AML-193 (cell line): ENCODE data around the gene ADCY3.

Source experiments
- DNase-seq, 2 experiments: peaks; one replicate each; lab custom pipeline; 2025; lab: John Stamatoyannopoulos, UW

Gene ADCY3

DNA sequence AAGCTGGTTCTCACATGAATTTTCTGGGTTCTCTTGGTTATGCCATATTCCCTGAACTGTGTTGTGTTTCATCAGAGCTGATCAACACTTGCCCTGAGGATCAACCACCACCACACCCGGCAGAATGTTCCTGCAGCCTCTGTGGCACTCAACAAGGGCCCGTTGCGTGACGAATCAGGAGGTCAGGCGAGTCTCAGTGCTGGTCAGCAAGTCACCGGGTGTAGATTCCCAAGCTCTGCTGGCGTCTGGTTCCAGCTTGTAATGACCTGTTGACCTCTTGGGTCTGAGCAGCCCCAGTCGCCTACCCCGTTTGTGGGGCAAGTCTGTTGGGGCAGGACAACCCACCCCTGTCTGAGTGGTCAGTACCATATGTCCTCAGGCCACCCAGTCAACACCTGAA, 46.0 kb downstream of the ADCY3 start:
- no peak for DNase-seq

DNA sequence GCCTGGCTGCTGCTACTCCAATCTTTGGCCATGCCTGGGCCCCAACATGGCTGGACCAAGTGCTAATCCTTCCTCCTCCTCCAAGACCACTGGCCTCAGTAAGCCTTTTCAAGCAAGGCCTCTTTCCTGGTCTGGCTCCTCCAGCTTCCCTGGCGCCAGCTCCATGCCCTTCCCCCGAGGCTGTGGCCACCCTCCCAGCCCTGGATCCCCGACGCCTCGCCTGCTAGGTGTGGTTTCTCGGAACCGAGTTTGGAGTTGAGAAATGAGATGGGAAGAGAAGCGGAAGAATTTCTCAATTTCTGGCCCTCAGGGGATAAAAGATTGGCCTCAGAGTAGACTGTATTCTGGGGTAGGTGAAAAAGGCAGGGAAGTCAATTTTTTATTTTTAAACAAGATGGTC, 46.4 kb downstream of the ADCY3 start:
- DNase-seq, result no peak

DNA sequence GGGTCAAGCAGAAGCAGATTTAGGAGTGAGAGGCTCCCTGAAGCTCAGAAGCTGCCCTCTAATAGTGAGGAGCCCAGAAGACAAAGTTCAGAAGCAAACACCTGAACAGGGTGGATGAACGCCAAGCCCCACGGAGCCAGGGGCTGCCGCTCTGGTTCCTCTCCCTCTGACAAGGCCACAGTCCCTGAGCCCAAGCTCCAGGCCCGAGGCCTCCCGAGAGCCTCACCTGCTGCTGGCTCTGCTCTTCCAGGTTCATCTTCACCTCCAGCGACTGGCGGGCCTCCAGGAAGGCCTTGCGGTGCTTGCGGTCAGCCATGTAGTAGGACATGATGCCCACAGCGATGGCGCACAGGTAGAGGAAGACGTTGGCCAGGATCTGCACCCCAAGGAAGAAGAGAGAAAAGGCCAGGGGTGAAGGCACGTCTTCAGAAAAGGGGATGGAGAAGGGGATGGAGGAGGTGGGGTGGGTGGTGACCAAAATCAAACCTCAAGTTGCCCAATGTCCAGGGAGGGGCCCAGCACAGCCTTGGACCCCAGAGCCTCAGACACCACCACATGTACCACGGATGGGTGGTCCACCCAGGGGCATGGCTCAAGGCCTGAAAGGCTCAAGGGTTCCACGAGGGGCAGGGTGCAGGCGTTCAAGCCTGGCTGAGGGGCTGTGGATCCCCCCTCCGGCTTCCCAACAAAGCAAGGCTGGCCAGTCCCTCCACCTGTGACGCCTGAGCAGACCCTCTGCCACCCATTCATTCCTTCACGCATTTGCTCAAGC, 47.5 kb downstream of the ADCY3 start:
- DNase-seq, result no peak

DNA sequence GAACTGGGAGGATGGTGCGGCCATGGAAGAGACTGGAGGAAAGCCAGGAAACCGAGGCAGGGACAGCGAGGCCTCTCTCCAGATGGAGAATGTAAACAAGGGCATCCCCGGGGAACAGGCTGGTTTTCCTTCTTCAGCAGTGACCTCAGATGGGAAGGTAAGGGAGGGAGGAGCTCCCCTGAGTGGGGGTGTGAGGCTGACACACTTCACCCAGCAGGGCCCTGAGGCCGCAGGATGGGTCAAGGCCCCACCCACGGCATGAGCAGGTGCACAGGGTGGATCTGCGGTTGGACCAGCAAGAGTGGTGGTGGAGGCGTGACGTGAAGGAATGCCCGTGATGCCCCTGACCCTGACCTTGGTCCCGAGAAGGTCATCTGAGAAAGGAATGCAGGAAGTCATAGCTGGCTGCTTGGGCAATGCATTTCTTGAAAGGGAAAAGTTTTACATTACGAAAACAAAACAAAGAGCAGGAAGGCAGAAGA, 48.1 kb downstream of the ADCY3 start:
- no peak for DNase-seq

DNA sequence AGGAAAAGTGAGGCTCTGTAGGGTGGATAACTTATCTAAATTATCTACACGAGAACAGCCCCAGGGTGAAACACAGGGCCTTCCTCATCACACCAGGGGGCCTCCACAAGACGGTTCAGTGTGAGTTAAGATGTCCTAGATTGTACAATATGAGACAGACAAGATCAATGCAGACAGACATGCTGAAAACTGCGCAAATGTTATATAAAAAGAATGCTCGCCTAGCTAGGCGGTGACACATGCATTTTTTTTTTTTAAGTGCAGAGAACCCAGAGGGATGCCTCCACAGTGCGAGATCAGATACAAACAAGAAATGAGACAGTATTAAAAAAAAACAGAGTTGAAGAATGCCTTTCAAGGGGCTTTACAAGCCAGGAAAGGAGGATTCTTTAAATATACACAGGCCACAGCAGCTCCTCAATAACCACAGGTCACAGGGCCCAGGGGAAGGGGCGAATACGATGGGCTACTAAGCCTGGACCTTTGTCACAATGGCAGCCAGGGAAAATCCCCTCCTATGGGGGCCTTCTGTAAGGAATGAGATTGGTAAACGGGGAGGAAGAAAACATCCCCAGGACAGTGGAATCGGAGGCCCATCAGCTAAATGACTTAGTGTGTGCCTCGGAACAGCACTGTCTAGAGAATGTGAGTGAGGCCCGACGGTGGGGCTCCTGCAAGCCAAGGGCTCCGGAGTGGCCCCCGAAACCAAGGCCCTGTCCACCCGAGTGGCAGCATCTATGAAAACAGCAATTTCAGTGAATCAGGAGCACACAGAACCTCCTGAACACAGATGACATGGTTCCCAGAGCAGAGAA, 48.9 kb downstream of the ADCY3 start:
- no peak for DNase-seq

DNA sequence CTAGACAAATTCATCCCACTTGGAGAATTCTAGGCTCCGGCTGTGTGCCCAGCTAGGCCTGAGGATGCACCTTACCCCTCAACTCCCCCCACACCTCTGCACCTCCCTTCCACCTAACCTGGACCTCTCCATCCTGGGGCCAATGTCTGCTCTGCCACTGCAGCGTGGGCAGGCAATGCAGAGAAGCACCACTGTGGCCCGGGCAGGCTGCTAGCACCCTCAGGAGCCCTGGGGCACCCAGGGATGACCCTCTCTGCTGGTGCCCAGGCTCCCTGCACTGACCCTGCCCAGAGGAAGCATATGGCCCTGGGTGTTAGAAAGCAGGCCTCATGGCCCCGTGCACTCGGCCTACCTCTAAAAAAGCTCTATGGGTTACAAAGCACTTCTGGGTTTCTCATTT, 49.6 kb downstream of the ADCY3 start:
- DNase-seq, result no peak

DNA sequence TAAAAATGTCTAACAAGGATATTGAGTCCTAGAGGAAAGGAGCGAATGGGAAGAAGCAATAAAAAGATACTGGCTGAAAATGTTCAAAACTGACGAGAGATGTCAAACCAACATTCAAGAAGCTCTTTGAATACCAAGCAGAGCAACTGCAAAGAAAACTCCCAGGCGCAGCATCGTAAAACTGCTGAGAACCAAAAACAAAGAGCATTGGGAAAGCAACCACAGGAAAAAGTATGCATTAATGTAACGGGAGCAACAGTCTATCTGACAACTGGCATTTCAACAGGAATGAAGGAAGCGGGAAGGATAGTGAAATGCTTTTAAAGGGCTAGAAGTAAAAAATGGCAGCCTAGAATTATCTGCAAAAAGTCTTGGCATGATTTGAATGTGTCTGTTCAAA, 53.1 kb downstream of the ADCY3 start:
- DNase-seq, result no peak

DNA sequence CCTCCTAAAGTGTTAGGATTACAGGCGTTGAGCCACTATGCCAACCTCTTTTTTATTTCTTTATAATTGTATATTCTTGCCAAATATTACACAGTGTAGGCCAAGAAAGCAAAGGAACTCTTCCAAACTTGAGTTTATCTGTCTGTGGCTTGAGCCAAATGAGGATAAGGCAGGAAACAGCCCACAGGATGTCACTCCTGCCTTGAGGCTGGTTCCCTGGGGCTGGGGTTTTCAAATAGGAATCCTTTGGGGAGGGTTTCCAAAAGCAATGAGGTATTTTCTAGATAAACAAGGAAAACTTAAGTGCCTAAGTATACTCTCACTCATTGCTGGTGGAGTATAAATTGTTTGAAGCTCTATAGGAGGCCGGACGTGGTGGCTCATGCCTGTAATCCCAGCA, 56.4 kb downstream of the ADCY3 start:
- DNase-seq, result no peak

DNA sequence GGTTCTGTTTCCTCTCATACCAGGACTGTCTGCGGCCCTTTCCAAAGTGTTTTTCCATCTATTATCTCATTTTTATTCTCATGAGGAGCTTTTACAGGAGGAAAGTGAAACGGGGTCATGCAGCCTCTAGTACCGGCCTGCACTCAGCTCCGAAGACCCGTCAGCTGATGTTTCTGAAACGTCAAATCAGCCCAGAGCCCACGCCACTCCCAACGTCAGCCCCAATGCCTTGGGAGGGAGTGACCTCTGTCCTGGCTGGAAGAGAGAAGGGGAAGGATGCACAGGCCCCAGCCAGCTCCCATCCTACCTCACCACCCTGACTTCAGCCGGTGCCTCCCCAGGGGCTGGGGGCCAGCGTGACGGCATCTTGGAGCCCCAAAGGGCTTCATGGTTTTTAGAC, 58.5 kb downstream of the ADCY3 start:
- no peak for DNase-seq

DNA sequence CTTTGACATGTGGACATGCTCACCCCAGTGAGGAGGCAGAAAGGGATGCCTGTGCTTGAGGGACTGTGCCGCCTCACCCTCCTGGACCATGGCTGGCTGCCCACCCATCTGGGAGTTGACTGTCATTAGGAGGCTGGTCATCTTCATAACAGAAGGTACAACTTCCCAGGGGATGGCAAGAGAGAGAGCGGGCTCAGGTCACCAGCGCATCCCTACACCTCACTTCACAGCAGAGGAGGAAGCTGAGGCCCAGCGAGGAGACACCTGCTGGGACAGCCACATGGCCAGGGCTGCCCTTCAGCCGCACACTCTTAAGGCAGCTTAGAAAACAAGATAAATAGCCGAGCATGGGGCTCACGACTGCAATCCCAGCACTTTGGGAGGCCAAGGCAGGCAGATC, 59.4 kb downstream of the ADCY3 start:
- no peak for DNase-seq

DNA sequence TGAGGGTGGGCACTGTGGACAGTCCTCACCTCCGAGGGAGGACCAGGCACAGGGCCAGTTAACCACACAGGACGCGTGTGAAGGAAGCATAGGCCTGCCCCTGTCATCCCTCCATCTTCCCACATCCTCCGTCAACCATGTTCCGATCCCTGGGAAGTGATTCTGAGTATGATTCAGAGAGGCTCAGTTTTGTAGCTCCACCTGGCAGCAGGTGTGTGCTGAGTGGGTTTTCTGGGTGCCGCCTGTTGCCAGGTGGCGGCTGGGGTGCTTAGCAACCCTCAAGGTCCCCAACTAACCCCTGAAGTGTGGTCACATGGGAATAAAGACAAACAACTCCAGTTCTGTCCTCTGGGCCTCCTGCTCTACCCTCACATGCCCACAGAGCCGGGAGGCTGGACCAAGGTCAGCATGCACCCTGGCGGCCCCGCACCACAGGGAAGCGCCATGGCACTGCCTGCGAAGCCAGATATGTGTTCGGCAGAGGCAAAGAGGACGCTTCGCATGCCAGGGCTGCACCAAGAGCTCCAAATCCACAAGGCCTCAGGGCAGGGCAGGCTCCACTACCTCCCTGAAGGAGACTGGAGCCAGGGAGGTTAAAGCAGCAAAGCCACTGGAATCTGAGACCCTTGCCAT, 60.0 kb downstream of the ADCY3 start:
- DNase-seq, result no peak

DNA sequence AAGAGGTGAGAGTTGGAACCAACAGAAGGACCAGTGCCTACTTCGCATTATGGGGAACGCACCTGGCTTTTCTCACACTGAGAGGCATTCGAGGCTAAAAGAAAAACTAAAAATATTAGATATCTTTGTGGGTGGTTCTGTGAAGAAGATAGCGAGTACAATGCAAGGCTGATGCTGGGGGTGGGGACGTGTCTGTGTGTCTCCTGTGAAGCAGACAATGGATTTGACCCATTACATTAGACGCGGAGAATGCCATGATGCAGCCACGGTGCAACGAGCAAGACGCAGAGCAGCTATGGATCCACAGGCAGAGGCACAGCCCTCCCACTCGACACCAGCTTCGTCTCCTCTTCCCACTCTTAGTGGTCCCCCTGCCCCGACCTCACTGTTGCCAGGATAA, 61.0 kb downstream of the ADCY3 start:
- no peak for DNase-seq

DNA sequence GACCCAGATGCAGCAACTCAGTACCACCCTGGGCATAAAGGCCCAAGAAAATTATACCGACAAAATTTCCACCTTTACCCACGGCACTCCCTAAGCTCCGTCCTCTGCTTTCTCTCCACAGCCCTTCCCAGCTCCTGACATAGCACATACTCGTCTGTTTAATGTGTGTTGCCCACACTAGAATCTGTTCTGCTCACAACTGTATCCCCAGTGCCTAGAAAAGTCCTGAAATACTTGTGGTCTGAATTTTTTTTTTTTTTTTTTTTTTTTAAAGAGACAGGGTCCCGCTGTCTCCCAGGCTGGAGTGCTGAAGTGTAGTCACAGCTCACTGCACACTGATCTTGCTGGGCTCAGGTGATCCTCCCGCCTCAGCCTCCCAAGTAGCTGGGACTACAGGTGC, 62.3 kb downstream of the ADCY3 start:
- DNase-seq, result no peak

DNA sequence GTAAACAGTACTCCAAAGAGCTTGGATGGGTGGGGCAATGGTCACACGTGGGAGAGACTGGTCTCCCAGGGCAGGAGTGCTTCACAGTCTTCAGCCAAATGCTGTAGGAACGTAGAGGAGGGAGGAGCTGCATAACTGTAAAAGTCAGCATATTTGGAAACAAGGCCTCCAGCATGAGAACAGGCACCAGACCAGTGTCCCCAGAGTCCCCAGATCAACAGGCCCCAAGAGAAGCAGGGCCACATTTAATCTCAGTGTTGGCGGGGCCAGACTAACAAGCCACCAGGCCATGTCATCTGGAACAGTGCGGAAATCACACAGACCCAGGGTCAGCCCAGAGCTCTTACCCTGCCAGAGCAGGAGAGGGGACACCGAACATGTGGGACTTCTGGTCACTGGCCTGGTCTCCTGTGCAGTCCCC, 63.2 kb downstream of the ADCY3 start:
- no peak for DNase-seq

DNA sequence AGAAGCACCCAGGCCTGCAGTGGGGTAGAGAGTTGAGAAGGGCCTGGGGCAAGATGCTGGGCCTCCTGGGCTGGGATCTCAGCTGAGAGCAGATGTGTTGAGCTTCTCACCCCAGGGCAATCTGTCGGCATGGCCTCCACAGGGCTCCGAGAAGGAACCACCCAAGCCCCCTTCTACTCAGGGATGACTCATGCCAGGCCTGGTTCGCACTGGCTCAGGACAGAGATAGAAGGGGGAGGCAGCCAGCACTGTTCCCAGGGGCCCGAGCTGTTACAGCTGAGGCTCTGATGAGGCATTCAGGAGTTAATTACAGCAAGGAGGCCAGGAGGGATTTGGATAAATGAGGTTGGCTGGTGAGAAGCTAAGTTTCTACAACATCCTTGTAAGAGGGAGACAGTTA, 64.3 kb downstream of the ADCY3 start:
- DNase-seq, result no peak

DNA sequence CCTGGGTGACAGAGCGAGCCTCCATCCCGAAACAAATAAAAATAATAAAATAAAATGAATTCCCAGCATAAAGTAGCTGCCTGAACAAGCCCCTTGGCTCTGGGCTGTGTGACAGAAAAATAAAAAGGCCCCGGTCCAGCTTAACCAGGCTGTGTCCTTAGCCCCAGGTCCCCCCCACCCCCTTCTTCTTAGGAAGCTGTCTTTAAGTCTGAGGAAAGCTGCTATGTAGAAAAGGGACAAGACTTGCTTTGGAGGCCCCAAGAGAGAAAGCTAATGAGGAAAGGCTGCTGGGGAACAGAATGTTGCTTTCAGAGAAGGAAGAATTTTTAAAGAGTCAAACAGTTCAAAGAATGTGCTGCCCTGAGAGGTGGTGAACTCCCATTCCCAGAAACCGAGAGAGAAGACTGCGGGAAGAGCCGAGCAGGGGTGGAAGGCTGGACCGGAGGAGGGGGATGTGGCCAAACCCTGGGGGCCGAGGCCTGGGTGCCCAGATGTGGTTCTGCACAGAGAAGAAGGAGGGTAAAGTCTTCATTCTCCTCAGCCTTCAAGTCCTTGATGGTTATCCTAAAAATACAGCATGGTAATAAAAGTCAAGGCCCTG, 64.9 kb downstream of the ADCY3 start:
- DNase-seq, result no peak

DNA sequence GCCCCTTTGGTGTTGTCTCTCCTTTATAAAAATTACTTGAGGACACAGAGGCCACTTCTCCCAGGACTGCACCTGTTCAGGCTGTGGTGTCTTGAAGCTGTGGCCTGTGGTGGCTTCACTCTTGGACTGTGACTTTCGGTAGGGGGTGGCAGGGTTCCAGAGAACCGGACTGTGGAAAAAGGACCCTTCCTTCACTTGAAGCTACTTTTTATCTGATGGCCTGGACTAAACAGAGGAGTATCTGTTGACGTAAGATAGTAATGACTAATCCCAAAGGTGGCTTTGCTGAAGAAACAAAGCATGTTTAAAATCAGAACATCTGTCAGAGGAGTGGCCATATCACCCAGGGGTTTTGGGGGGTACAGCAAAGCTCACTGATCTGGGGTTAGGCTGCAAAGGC, 66.0 kb downstream of the ADCY3 start:
- DNase-seq, result no peak

DNA sequence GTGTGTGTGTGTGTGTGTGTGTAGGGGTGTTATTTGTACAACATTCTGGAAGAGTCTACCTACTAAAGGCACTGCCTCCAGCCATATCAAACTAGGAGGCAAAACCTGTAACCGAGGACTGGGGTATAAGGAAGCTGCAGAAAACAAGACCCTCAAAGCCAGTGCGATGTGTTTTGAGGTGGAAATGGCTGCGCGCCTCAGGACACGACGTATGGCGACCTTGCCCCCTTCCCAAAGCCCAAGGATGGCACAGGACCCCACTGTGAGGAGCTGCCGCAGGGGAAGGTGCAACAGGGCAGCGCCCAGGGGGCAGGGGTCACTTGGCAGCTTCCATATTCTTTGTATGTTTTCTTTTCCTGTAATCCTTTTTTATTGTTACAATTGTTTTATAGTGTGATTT, 67.0 kb downstream of the ADCY3 start:
- no peak for DNase-seq

DNA sequence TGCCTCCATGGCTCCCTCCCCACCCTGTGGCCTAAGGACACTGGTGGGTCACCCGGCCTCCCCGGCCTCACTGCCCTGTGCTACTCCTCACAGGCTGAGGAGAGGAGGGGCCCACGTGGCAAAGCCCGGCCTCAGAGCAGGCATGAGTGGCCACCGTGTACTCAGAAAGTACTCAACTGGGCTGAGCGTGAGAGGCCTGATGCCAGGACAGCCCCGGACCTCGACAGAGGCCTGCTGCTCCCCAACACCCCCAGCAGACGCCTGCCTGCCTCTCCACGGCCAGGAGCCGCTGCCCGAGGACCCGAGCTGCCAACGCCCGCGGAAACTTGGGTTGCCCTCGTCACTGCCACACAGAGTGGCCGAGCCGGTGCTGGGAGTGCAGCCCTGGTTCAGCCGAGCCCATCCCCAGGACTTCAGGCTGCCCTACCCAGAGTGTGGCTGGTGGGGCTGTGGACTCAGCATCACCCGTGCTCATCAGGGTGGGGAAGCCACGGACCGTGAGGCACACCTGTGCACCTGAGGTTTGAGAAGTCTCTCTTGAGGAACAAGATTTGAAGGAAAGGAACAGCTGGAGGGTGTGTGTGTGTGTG, 67.5 kb downstream of the ADCY3 start:
- DNase-seq, result no peak

DNA sequence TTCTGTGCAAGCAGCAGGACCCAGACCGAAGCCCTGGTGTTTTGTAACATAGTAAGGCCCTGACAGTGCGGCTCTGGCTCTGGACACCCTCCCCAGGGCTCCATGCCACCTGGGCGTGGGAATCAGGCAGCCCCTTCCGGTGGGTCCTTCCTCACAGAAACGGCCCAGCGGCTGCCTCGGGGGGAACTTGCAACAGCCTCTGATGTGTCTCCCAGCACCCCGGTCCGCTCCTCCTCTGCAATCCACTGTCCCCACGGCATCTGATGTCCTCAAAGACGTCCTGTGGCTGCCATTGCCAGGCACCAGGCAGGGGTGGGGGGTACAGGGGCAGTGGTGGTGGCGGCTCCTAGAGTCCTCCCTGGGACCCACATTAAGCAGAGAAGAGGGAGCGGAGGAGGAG, 68.0 kb downstream of the ADCY3 start:
- DNase-seq, result no peak

DNA sequence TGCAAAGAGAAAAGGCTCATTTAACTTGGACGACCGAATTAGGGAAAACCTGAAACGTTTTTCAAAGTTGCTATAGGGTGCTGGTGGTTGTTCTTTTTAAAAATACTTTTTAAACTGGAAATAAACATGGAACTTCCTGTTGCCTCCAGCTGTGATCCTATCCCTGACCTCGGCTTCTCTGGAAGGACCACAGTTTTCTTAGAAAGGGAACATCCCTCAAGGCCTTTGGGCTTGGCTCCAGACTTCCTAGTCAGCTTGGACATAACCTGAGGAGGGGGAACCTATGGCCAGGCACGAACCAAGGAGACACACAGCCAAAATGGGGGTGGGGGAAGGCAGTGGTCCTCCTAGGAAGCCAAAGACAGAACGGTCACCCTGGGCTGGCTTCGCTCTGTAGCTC, 69.1 kb downstream of the ADCY3 start:
- DNase-seq, result no peak

DNA sequence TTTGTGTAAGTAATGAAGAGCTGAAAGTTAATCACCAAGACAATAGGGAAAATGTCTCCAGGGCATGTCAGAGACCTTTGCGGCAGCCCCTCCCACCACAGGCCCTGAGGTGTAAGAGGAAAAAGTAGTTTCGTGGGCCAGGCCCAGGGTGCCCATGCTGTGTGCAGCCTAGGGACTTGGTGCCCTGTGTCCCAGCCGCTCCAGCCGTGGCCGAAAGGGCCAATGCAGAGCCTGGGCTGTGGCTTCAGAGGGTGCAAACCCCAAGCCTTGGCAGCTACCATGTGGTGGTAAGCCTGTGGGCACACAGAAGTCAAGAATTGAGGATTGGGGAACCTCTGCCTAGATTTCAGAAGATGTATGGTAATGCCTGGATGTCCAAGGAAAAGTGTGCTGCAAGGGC, 74.3 kb downstream of the ADCY3 start:
- DNase-seq, result no peak
